B cell (primary cell): ENCODE data around the gene MORN1. TPM values are rescaled to one million over a fixed set of nuclear protein-coding genes. Genes with fewer than 3 reads are reported as not detected.

Experiments
- ATAC-seq: fragments of 200-7000 bp; cut with Tn5 transposase; one replicate; pipeline ENCODE4 v1.10.0; 2021; ENCODE audit warnings: low read depth, mild to moderate bottlenecking, moderate number of reproducible peaks, moderate library complexity
- CTCF ChIA-PET: fragments of 350-600 bp; sonication (Branson Sonifier 250); formaldehyde crosslinking; loops from one replicate; lab custom pipeline; 2021; ENCODE audit warnings: antibody characterized with exemption, inconsistent platforms; lab: Charles Lee
- POLR2A ChIA-PET: fragments of 350-600 bp; sonication (Branson Sonifier 250); formaldehyde crosslinking; loops from one replicate; lab custom pipeline; 2021; ENCODE audit warnings: antibody characterized with exemption; lab: Charles Lee
- DNase-seq: peaks from one replicate; pipeline ENCODE4 v3.0.0; 2013
- H2AFZ ChIP-seq: 2 replicates; pipeline ENCODE4 v1.6.1; 2012; ENCODE audit warnings: mild to moderate bottlenecking, low read depth, low read length; ENCODE audit not compliant: insufficient read depth, poor library complexity, severe bottlenecking
- H3K27ac ChIP-seq, 2 donors: 1 replicate in 1 of 2; 2 replicates in 1 of 2; pipeline ENCODE4 v1.5.1; 2012 to 2013; ENCODE audit warnings: low read length in 2 of 2, mild to moderate bottlenecking in 2 of 2, moderate library complexity in 1 of 2
- H3K27me3 ChIP-seq, 4 experiments: fragments of 200-600 bp in 1 of 4; sonication (generic) in 1 of 4; replicated peaks in 1 of 4; 1 replicate in 2 of 4; 2 replicates in 2 of 4; pipeline versions ENCODE4 v1.6.1 to v1.7.0; 2013 to 2016; ENCODE audit warnings: low read length in 3 of 4, mild to moderate bottlenecking in 2 of 4, mixed read lengths in 1 of 4, moderate library complexity in 1 of 4; ENCODE audit not compliant: insufficient read depth in 4 of 4, control insufficient read depth in 3 of 4; ENCODE audit errors: control extremely low read depth in 1 of 4
- H3K36me3 ChIP-seq, 2 experiments: replicated peaks in 1 of 2; 1 replicate in 1 of 2; 2 replicates in 1 of 2; pipeline versions ENCODE4 v1.6.1 to v1.7.1; 2013; ENCODE audit warnings: low read length in 1 of 2; ENCODE audit not compliant: insufficient read depth in 2 of 2, control insufficient read depth in 1 of 2; ENCODE audit errors: control extremely low read depth in 1 of 2, extremely low read depth in 1 of 2
- H3K4me1 ChIP-seq, 2 donors: fragments of 200-600 bp in 1 of 2; sonication (generic) in 1 of 2; 1 replicate in 1 of 2; 2 replicates in 1 of 2; pipeline versions ENCODE4 v1.5.1 to v1.6.1; 2013 to 2017; ENCODE audit warnings: low read length in 2 of 2; ENCODE audit not compliant: control insufficient read depth in 2 of 2, insufficient read depth in 2 of 2
- H3K4me2 ChIP-seq: replicated peaks from 2 replicates; pipeline ENCODE3; 2012; ENCODE audit warnings: mild to moderate bottlenecking, low read depth, low read length; ENCODE audit not compliant: poor library complexity, severe bottlenecking
- H3K4me3 ChIP-seq, 5 experiments: fragments of 200-600 bp in 1 of 5; sonication (generic) in 1 of 5; 1 replicate in 3 of 5; 2 replicates in 2 of 5; pipeline versions ENCODE4 v1.5.1 to v1.7.0; 2011 to 2016; ENCODE audit warnings: low read length in 4 of 5, mild to moderate bottlenecking in 4 of 5, low read depth in 2 of 5, control low read depth in 1 of 5, moderate library complexity in 1 of 5; ENCODE audit not compliant: insufficient read depth in 1 of 5; ENCODE audit errors: control extremely low read depth in 1 of 5, extremely low read depth in 1 of 5
- H3K79me2 ChIP-seq: fragments of 200-600 bp; sonication (generic); one replicate; pipeline ENCODE4 v1.6.0; 2016; ENCODE audit warnings: low read length; ENCODE audit not compliant: control insufficient read depth, insufficient read depth
- H3K9ac ChIP-seq: fragments of 200-600 bp; sonication (generic); 2 replicates; pipeline ENCODE4 v1.6.1; 2017; ENCODE audit warnings: mild to moderate bottlenecking, low read length, moderate library complexity
- H3K9me3 ChIP-seq, 3 donors: one replicate each; pipeline versions ENCODE4 v1.6.1 to v1.7.1; 2013; ENCODE audit warnings: low read length in 2 of 3; ENCODE audit not compliant: control insufficient read depth in 2 of 3, insufficient read depth in 1 of 3; ENCODE audit errors: control extremely low read depth in 1 of 3
- H4K20me1 ChIP-seq: 2 replicates; pipeline ENCODE4 v1.6.0; 2012; ENCODE audit warnings: mild to moderate bottlenecking, low read length; ENCODE audit not compliant: insufficient read depth, control insufficient read depth, poor library complexity, severe bottlenecking
- H3K27ac Mint-ChIP-seq: one replicate; pipeline ENCODE4 v1.8.0; 2021; ENCODE audit warnings: mixed read lengths
- H3K27me3 Mint-ChIP-seq: one replicate; pipeline ENCODE4 v1.8.0; 2021; ENCODE audit warnings: mixed read lengths
- H3K4me1 Mint-ChIP-seq: one replicate; pipeline ENCODE4 v1.8.0; 2021; ENCODE audit warnings: mixed read lengths
- H3K4me3 Mint-ChIP-seq: one replicate; pipeline ENCODE4 v1.8.0; 2021; ENCODE audit warnings: mixed read lengths
- H3K9me3 Mint-ChIP-seq: one replicate; pipeline ENCODE4 v1.8.0; 2022; ENCODE audit warnings: mixed read lengths; ENCODE audit not compliant: insufficient read depth
- EZH2 ChIP-seq: IDR thresholded peaks from 2 replicates; pipeline ENCODE4 v1.6.1; 2012; ENCODE audit warnings: borderline replicate concordance, low read depth, mild to moderate bottlenecking, moderate library complexity, low read length; ENCODE audit not compliant: insufficient read depth, poor library complexity, severe bottlenecking
- WGBS: methylation state at CpG from one replicate; pipeline ENCODE4 v1.1.5; 2013; ENCODE audit warnings: missing lambda C conversion rate; ENCODE audit not compliant: insufficient coverage; 5-methylcytosine and 5-hydroxymethylcytosine counted together
- intact Hi-C: fragments of 100-400 bp; cut with micrococcal nuclease; formaldehyde crosslinking; loops from one replicate; pipeline ENCODE4 v1.10.0; 2022
- polyA plus RNA-seq: library from polyadenylated mRNA; depleted of rRNA; stranded (reverse); fragments of >200 nt; gene quantifications from 2 replicates; pipeline ENCODE4 v1.2.3, GENCODE V29; 2012
- total RNA-seq, 2 donors: library from RNA; stranded (reverse); fragments of 120-200 nt in 1 of 2; gene quantifications; 1 replicate in 1 of 2; 2 replicates in 1 of 2; pipeline versions ENCODE4 v1.2.3 to v1.2.4, GENCODE V29; 2013 to 2022
- TF ChIP-seq, protein P1 (sequence below): fragments of 200-600 bp; IDR thresholded peaks from one replicate; pipeline ENCODE4 v1.8.0; 2022; ENCODE audit warnings: antibody characterized with exemption, mild to moderate bottlenecking

The MORN1 gene
- total and polyA plus RNA-seq, 2 donors (not counting 1 experiment from before 2014, with no cell fraction given), result 10.2 to 32.6 TPM

- H4K20me1 ChIP-seq, result no peaks in the 10 kb centered on the region
- WGBS, result 44% methylated on average over 28 of the region's 28 CpGs
- H3K9ac ChIP-seq, result no peak overlapping the region
- POLR2A ChIA-PET, result interaction anchor here (1.0 to 2.0 kb wide), 8 partner anchors 9 to 190 kb away, joined by 3 to 24 read pairs (median 3); partner anchors contain the start of genes FAAP20, MORN1 and RER1
- Mint-ChIP-seq H3K9me3 (no peaks in the 10 kb centered on the region), H3K4me3 (no peak overlapping the region), H3K4me1 (peaks cover 23% of the 10 kb centered on the region), H3K27ac (peak overlapping the region; percentile 56), H3K27me3 (no peaks in the 10 kb centered on the region)
- peaks cover 29 to 46% of the 10 kb centered on the region in 2 donors for H3K4me1 ChIP-seq
- H3K27me3 ChIP-seq, result no peaks in the 10 kb centered on the region
- H3K9me3 ChIP-seq, result peaks cover 0 to 13% (median 2%) of the 10 kb centered on the region in 3 donors
- peak overlapping the region; percentile 18 for H2AFZ ChIP-seq
- H3K79me2 ChIP-seq, result no peaks in the 10 kb centered on the region
- intact Hi-C loops, result loop anchor here (1.0 to 5.0 kb wide), 2 partner anchors 153 to 250 kb away; no protein-coding TSS in a partner anchor
- peak overlapping the region; percentile 27 for H3K4me2 ChIP-seq
- ATAC-seq, result peak; percentile 84
- H3K4me3 ChIP-seq, result no peak overlapping the region
- no peak overlapping the region for H3K27ac ChIP-seq
- H3K36me3 ChIP-seq, result no peaks in the 10 kb centered on the region
- CTCF ChIA-PET, result interaction anchor here (0.5 to 12.5 kb wide), 28 partner anchors 9 to 542 kb away, joined by 3 to 295 read pairs (median 6); partner anchors contain the start of genes FAAP20, MORN1, RER1 and SKI
- peak; percentile 81 for DNase-seq
- no peak for TF ChIP-seq EZH2
- TF ChIP-seq, protein P1, sequence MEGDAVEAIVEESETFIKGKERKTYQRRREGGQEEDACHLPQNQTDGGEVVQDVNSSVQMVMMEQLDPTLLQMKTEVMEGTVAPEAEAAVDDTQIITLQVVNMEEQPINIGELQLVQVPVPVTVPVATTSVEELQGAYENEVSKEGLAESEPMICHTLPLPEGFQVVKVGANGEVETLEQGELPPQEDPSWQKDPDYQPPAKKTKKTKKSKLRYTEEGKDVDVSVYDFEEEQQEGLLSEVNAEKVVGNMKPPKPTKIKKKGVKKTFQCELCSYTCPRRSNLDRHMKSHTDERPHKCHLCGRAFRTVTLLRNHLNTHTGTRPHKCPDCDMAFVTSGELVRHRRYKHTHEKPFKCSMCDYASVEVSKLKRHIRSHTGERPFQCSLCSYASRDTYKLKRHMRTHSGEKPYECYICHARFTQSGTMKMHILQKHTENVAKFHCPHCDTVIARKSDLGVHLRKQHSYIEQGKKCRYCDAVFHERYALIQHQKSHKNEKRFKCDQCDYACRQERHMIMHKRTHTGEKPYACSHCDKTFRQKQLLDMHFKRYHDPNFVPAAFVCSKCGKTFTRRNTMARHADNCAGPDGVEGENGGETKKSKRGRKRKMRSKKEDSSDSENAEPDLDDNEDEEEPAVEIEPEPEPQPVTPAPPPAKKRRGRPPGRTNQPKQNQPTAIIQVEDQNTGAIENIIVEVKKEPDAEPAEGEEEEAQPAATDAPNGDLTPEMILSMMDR, result peak; percentile 87
Measured at GRCh38 chr1:2381741-2382620, 9.4 kb downstream of the MORN1 start.
